ENCODE results near the gene DLG2. TPM values are rescaled to one million over a fixed set of nuclear protein-coding genes. Genes with fewer than 3 reads are reported as not detected.
"Not testable (repeated sequence)": the region's sequence is repeated elsewhere in the genome, so short reads cannot be mapped to it uniquely, and the experiment has no call there.

DLG2 gene
- total RNA-seq, 2 donors from 2014 or later = 1.9 to 3.2 TPM

- ATAC-seq = no peak
- intact Hi-C loops (cut with DNase I, micrococcal nuclease) = no loop called here
- DNase-seq = no peak
Observed at GRCh38 chr11:83608571-83608970, 2018.6 kb downstream of the DLG2 start.

GRCh38 chr11:83601914-83602527 is 2025.1 kb downstream of the DLG2 start:
- no peak for ATAC-seq
- intact Hi-C loops (cut with DNase I, micrococcal nuclease) = no loop called here
- no peak for DNase-seq

- ATAC-seq (no peak), DNase-seq (no peak)
- intact Hi-C loops (cut with DNase I, micrococcal nuclease) = no loop called here
Observed at GRCh38 chr11:83601201-83601913, 2025.8 kb downstream of the DLG2 start.

DNA sequence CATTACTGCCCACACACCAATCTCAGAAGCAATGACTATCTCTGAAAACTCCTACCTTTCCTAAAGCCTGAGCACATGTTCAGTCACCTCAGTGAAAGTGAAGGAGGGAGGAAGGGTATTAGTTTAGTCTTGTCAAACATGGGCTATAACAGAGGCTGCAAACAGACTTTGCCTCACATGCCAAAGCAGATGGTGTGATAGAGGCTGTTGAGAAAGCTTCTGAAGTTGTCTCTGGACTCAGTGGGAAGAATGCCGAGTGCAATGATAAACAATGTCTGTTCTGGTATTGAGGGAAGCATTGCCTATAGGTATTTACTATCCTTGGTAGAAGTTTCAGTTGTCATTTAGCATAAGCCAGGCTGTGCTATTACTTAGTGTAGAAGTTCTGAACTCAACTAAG is 2026.5 kb downstream of the DLG2 start:
- DNase-seq (no peak), ATAC-seq (no peak)
- intact Hi-C loops (cut with DNase I, micrococcal nuclease) = no loop called here

- DNase-seq (no peak), ATAC-seq (no peak)
- intact Hi-C loops (cut with DNase I, micrococcal nuclease) = no loop called here
Observed at GRCh38 chr11:83599066-83599465, 2028.1 kb downstream of the DLG2 start.

DNA sequence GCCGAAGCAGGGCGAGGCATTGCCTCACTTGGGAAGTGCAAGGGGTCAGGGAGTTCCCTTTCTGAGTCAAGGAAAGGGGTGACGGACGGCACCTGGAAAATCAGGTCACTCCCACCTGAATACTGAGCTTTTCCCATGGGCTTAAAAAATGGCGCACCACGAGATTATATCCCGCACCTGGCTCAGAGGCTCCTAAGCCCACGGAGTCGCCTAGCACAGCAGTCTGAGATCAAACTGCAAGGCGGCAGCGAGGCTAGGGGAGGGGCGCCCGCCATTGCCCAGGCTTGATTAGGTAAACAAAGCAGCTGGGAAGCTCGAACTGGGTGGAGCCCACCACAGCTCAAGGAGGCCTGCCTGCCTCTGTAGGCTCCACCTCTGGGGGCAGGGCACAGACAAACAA is 2039.3 kb downstream of the DLG2 start:
- DNase-seq; intact Hi-C loops (cut with DNase I, micrococcal nuclease); ATAC-seq: not testable (repeated sequence)

DNA sequence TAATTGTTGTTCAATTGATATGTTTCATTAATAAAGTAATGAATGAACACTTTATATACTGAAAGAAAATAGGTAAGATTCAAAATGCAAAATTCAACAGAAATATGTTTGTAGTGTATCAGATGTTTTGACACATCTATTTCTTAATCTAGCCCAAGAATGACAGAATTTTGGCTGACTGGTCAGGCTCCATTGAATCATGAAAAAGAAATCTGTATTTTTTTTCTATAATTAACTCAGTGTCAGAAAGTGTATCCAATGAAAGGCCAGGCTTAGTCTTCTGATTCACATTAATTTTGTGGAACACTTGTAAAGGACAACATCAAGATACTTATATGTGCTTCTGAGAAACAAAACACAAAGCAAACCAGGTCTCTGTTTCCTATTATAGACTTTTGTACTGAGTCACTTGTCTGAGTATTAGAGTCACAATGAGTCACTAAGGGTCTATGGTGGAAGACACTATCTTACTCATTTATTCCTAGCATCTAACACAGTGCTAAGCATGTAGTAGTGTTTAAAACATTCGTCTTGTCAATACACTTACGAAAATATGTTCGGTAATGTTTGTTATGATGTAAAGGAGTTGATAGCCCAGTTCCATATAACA is 2043.3 kb downstream of the DLG2 start:
- DNase-seq = no peak
- intact Hi-C loops (cut with DNase I, micrococcal nuclease) = no loop called here
- ATAC-seq = no peak

GRCh38 chr11:83574519-83574918 is 2052.6 kb downstream of the DLG2 start:
- no peak for ATAC-seq
- DNase-seq = no peak
- intact Hi-C loops (cut with DNase I, micrococcal nuclease) = no loop called here

- ATAC-seq (no peak), DNase-seq (no peak)
- intact Hi-C loops (cut with DNase I, micrococcal nuclease) = no loop called here
Observed at GRCh38 chr11:83572581-83573496, 2054.3 kb downstream of the DLG2 start.

GRCh38 chr11:83571302-83571701 is 2055.8 kb downstream of the DLG2 start:
- ATAC-seq = no peak

GRCh38 chr11:83569134-83569805 is 2057.9 kb downstream of the DLG2 start:
- ATAC-seq = no peak
- intact Hi-C loops (cut with DNase I, micrococcal nuclease) = no loop called here

More at GRCh38 chr11:83571302-83571701, 2055.8 kb downstream of the DLG2 start:
- intact Hi-C loops (cut with DNase I, micrococcal nuclease) = no loop called here
- DNase-seq = no peak

DNA sequence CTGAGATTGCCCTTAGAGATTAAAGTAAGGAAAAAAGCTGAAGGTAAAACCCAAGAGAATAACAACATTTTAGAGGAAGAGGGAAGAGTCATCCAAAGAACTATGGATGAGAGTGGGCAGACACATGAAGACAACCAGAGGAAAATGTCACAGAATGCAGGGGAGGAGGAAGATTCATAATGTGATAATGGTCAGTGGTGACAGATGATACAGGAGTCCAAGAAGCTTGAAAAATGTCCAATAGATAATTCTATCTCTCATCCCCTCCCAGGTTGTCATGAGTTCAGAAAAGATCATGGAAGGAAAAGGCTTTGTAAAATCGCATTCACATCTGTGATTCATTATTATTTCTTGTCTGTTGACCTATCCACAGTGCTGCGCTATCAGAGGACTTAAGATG is 2058.6 kb downstream of the DLG2 start:
- intact Hi-C loops (cut with DNase I, micrococcal nuclease) = no loop called here
- no peak for ATAC-seq
- no peak for DNase-seq

More at GRCh38 chr11:83569134-83569805, 2057.9 kb downstream of the DLG2 start:
- no peak for DNase-seq

DNA sequence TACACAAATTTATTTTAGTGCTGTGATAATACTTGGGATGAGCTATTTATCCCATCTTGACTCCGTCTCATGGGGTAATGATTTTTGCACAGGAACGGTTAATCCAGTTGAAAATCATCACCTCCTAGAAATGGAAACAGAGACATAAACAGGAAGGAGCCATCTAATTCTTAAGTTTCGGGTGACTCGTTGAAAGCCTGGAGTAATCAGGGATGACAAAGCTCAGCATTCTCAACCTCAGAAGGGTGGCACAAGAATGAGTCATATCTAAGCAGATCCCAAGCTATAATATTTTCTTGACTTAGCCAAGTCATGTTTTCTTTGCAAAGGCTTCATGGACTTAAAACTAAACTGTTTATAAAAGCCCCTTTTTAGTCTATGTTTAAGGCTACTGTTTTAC is 2060.2 kb downstream of the DLG2 start:
- no peak for DNase-seq
- intact Hi-C loops (cut with DNase I, micrococcal nuclease) = no loop called here
- ATAC-seq = no peak

GRCh38 chr11:83564870-83565269 is 2062.3 kb downstream of the DLG2 start:
- ATAC-seq (no peak), DNase-seq (no peak)
- intact Hi-C loops (cut with DNase I, micrococcal nuclease) = no loop called here

- intact Hi-C loops (cut with DNase I, micrococcal nuclease) = no loop called here
- DNase-seq (no peak), ATAC-seq (no peak)
Observed at GRCh38 chr11:83558281-83558680, 2068.9 kb downstream of the DLG2 start.

DNA sequence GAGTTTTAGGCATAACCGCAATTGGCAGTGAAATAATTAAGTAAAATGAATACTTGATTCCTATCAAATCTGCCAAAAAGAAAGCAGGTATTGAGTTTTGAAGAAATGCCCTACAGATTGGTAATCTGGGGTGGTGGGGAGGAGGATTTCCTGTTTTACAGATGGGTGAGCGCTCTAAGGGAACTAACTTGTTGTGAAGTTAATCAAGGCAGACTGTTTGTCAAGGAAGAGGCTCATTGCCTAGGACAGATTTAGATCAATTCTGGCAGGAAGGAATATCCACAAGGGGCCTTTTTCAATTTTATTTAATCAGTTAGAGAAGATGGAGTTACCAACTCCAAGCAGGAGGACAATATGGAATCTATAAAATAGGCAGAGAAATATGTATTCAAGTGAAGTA is 2069.5 kb downstream of the DLG2 start:
- intact Hi-C loops (cut with DNase I, micrococcal nuclease) = no loop called here
- ATAC-seq (no peak), DNase-seq (no peak)

DNA sequence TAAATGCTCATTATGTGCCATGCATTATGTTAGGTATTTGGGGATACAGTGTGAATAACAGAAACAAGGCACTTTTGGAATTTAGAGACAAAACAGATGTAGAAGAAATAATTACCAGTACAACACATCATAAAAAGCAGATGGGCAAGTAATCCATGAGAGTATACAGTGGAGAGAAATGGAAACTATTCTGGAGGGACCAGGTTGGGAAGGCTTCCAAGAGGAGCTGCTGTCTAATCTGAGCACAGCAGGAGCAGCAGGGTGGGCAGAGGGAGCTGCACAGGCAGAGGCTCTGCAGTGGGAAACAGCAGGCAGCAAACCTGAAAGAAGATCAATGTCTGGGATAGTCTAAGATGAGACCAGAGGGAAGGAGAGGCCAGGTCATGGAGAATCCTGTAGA is 2072.3 kb downstream of the DLG2 start:
- intact Hi-C loops (cut with DNase I, micrococcal nuclease) = no loop called here
- ATAC-seq (no peak), DNase-seq (no peak)

DNA sequence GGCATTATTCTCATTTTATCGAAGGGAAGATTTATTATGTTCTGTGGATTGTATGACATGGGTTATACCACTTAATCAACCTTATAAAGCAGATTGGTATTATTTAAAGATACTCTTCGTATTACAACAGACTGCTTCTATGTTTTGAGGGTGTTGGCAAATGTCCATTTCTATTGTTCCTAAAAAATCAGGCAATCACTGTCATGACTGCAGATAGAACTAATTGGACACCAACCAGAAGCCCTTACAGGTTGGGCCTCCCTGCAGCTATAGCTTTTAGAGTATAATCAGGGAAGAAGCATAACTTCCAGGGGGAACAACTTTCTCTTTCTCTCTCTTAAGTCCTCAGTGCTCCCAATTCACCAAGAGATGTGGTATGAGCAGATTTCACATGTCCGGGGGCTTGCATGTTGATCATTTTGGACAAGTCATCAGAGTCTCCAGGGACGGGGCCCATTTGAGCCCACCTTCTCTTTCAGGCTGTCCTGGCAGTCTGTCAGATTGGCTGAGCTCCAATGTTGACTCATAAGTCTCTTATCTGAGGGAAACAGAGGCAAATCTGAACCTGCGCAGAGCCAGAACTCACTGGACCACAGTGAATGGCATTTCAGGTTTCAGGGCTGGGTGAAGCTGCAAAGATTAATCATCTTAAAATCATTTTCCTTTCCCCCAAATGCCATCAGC is 2077.0 kb downstream of the DLG2 start:
- no peak for DNase-seq
- intact Hi-C loops (cut with DNase I, micrococcal nuclease) = no loop called here
- no peak for ATAC-seq
